HG02610 (cell line): ENCODE data around the gene KBTBD8.
A peak's percentile ranks its signal among the peaks of the same experiment; 100 is the strongest.

Source experiments
- ATAC-seq: cut with Tn5 transposase; IDR thresholded peaks from one replicate; pipeline ENCODE4 v1.9.1; 2021; ENCODE audit warnings: mild to moderate bottlenecking, moderate library complexity; ENCODE audit not compliant: unreplicated experiment

Gene KBTBD8

DNA sequence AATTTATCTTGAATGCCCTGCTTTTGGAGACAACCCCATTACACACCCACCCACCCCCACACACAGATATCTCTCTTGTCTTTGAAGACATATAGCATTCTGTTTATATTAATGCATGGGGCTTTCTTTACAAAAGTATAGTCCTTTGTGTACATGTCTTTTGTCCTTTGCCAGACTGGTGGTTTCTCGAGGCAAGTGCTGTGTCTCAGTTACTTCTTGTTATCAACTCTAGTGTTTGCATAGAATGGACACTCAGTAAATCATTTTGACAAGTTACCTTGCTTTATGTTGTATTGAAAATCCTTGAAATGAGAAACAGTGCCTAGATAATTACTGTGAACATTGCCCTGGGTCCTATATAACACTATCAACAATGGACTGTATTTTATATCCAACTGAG lies 33.9 kb downstream of the KBTBD8 start:
- no peak for ATAC-seq

DNA sequence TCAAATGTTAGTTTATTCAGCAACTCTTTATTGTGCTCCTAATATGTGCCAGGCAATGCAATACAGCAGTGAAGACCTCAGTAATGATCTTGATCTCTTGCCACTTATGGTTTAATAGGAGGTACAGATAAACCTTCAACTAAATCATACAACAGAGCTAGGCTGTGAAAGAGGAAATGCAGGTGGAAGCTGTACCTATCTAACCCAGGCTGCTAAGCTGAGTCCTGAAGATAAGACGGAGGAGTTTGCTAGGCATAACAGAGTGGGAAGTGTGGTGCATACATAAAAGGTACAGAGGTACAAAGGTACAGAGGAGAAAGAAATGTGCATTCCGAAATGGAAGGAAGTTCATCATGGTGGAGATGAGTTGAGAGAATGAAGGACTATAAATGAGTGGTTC lies 35.0 kb downstream of the KBTBD8 start:
- no peak for ATAC-seq

DNA sequence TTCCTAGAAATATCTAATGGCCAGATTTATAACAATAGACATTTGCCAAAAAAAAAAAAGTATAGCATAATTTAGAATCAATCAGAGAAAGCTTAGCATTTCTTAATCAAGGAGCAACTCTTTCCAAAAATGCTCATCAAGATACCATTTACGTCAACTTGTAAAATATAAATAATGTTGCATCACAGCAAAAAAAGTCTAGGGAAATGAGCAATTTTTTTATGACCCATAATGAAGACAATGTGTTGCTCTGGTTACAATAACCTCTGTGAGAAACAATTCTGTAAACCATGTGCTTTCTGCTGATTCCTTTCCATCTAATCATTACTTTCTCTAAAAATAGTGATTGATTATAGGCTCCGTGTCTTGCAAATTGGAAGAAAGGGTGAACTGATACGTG lies 36.3 kb downstream of the KBTBD8 start:
- no peak for ATAC-seq

DNA sequence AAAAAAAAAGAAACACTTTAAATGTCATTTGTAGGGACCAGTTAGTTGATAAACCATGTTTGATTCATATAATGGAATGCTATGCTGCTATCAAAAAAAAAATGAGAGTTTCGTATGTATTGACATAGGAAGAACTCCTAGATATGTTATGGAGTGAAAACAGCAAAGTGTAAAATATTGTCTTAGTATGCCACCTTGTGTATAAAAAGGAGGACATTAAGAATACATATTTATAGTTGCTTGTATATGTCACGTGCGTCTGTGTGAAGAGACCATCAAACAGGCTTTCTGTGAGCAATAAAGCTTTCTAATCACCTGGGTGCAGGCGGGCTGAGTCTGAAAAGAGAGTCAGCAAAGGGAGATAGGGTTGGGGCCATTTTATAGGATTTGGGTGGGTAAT lies 39.5 kb downstream of the KBTBD8 start:
- no peak for ATAC-seq

DNA sequence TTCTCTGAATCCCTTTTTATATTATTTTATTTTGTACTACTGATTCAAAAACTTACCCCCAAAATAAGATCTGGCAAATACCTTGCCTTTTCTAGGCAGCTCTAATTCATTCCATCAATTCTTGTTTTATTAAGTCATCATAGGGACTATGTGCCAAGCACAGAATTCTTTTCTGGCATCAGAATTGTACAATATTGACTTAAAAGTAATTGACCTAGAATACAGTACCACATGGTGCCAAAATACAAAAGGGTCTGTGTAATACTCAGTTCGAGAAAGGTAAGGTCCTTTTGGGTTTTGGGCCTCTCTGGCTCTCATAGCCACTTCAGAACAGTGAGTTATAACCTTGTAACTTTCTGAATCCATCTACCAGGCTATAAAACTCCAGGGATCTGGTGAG lies 46.2 kb downstream of the KBTBD8 start:
- no peak for ATAC-seq

DNA sequence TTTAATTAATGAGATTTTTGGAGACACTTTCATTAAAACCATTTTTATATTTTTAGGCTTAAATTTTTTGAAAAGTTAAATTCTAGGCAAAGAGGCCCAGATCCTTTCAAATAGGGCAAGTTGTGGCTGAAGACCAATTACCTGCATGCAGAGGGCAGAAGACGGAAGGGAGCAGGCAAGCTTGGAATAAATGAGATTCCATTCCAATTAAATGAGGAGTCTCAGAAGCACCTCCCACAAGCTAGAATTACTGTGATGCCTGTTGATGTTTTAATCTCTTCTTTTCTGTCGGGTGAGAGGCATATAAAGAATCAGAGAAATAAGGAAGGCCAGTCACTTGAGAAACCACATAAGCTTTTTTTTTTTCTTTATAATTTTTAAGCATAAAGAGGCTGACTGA lies 46.8 kb downstream of the KBTBD8 start:
- no peak for ATAC-seq

DNA sequence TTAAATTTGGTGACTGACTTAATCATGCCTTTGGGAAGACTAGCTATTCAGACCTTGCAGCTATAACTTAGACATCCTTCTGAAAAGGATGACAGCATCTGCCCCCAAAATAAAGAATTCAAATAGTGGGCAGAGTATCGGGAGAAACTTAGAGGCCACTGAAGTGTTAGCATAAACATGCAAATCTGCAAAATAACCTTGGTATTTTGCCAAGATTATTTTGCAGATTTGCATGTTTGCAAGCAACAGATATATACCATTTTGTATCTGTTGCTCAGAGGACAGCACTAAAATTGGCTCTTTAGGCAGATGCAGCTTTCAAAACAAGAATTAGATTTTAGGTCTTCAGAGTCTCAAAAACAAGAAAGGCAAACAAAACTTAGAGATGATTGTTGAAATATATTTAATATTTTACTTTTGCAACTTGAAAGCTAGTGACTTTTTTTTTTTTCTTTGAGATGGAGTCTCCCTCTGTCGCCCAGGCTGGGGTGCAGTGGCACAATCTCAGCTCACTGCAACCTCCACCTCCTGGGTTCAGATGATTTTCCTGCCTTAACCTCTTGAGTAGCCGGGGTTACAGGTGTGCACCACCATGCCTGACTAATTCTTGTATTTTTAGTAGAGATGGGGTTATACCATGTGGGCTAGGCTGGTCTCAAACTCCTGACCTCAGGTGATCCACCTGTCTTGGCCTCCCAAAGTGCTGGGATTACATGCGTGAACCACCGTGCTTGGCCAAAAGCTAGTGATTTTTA lies 47.8 kb downstream of the KBTBD8 start:
- ATAC-seq: no peak

DNA sequence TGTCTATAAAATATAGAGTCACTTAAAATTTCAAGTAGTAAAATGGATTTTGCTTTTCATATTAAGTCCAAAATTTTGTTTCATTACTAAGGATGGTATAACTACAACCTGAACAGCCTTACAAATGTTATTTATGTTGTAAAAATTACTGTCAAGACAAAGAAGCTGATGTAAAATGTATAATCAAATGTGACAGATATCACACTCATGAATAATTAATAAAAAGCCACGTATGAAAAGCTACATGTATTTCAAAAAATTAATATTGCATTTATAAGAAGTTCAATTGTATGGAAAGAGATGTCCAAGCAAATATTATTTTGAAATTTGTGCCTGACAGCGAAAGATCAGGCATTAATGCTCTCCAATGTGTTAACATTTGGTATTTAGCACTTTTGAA lies 48.9 kb downstream of the KBTBD8 start:
- no peak for ATAC-seq

DNA sequence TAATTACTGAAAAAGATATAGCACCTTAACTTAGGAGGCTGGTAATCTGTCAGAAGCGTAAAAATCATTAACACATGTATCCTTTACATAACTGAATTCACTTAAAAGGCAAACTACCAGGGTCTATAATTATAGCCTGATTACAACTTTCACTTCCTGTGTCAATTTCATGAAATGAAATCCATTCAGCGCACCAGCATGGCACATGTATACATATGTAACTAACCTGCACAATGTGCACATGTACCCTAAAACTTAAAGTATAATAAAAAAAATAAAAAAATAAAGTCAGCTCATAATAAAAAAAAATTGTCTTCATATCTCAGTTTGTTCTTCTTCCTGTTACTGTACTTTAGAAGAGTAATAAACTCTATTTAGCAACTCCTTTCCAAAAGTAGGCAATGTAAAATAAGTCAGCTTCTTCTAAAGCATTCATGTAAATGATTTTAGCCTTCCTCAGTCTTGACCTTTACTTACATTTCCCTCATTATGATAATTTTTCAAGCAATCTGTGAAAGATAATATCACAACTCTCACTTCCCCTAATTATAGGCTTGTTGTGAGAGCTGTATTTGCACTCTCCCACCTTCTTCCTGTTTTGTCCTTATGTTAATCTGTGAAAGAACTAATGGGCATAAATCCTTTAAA lies 50.1 kb downstream of the KBTBD8 start:
- ATAC-seq: peak; percentile 95

DNA sequence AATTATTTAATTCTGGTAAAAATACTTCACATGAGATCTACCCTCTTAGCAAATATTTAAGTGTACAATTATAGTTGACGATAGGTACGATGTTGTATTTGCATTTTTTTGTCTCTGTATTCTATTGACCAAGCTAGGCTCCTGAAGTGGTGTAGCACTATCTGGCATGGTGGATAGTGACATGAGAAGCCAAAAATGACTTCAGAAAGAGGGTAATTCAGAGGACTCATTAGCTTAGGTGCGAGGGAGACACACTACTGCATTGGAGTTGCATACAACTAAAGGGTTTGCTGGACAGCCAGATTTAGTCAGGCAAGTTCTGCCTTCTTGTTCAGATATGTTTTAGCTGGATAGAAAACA lies 50.6 kb downstream of the KBTBD8 start:
- peak; percentile 62 for ATAC-seq

DNA sequence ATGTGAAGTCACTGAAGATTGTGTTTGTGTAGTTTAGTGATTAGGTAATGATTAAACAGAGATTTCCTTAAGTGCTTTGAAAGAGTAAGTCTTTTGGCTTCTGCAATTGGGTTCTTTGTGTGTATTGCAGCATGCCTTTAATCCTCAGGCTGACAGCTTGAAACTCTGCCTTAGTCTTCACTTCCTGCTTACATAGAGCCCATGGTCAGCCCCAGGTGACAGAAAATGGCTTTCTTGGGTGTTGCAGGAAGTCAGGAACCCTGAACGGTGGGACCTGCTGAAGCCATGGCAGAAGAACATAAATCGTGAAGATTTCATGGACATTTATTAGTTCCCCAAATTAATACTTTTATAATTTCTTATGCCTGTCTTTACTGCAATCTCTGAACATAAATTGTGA lies 61.3 kb downstream of the KBTBD8 start:
- no peak for ATAC-seq
